COLO668 (cell line): Measurements from ENCODE around the gene IGSF22.
A peak's percentile ranks its signal among the peaks of the same experiment; 100 is the strongest.
"Not testable (repeated sequence)": the region's sequence is repeated elsewhere in the genome, so short reads cannot be mapped to it uniquely, and the experiment has no call there.

Experiments used
- DNase-seq: peaks from one replicate; lab custom pipeline; 2025; ENCODE audit not compliant: unreplicated experiment; lab: John Stamatoyannopoulos, UW

IGSF22 gene

DNA sequence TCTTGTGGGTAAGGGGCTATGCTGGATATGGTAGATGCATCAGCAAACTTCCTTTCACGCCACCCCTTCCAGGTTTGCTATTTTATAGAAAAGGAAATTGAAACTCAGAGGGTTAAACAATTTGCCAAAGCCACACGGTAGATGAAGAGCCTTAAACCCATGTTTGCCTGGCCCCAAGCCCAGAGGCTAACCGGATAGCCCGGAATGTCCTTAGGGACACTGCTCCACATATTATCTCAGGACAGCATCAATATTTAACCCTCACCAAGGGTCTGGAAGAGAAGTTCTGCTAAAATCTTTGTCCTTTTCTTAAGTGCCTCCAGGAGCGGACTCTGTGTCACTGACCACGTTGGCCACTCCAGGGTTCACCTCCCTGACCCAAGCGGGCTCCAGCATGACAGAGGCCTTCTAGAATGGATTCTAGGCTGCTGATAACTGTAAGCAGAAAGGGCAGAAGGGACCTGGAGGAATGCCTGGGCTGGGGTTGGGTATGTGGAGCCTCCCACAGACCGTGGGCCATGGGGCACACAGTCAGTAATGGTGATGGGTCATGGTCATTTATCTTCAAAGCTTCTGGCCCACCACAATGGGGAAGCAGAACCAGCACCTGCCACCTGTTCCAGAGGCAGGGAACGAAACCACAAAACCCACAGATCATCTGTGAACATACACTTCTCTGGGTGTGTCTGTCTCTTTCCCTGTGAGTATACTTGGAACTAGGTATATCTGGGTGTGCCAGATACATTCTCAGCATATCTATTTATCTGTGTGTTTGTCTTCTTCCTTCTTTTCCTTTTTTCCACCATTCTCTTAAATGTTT is 32.8 kb downstream of the IGSF22 start:
- no peak for DNase-seq

DNA sequence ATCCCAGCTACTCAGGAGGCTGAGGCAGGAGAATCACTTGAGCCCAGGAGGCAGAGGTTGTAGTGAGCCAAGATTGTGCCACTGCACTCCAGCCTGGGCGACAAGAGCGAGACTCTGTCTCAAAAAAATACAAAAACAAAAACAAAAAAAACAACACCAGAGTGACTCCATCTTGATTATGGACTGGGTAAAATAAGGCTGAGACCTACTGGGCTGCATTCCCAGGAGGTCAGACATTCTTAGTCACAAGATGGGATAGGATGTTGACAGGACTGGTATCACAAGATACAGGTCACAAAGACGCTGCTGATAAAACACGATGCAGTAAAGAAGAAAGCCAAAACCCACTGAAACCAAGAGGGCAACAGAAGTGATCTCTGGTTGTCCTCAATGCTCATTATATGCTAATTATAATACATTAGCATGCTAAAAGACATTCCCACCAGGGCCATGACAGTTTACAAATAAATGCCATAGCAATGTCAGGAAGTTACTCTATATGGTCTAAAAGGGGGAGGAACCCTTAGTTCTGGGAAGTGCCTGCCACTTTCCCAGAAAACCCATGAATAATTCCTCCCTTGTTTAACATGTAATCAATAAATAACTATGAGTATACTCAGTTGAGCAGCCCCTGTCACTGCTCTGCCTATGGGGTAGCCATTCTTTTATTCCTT is 34.4 kb downstream of the IGSF22 start:
- not testable (repeated sequence) for DNase-seq

- DNase-seq, result no peak
These were observed 41.7 kb downstream of the IGSF22 start for GRCh38 chr11:18684267-18684666.

DNA sequence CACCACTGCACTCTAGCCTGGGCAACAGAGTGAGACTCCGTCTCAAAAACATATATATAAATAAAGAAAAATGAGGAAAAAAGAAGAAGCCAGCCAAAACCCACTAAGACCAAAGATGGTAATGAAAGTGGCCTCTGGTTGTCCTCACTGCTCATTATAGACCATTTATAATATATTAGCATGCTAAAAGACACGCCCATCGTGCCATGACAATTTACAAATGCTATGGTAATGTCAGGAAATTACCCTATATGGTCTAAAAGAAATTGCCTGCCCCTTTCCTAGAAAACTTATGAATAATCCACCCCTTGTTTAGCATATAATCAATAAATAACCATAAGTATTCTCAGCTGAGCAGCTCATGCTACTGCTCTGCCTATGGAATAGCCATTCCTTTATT is 43.5 kb downstream of the IGSF22 start:
- DNase-seq, result no peak

DNA sequence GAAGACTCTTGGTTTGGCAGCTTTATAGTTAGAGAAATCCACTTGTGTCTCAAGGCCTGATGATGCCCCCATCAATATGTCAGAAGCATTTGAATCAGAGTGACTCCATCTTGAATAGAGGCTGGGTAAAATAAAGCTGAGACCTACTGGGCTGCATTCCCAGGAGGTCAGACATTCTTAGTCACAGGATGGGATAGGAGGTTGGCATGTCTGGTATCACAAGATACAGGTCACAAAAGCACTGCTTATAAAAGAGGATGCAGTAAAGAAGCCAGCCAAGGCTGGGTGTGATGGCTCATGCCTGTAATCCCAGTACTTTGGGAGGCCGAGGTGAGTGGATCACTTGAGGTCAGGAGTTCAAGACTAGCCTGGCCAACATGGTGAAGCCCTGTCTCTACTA is 44.0 kb downstream of the IGSF22 start:
- not testable (repeated sequence) for DNase-seq

DNA sequence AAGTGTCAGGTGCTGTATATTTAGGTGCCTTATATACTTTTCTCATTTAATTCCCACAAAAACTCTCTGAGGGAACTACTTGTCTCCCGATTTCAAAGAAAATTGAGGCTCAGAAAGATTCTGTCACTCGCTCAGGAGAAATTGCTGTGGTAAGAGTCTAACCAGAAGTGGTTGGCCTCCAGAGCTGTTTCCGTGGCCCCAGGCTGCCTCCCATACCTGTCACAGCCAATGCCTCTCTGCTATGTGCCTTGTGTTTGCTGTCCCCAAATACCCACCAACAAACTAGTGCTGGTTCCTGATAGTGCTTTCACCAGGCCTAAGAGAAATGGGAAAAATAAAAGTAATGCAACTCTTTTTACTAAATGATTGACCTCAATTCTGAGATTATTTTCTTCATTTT is 48.4 kb downstream of the IGSF22 start:
- DNase-seq, result no peak

DNA sequence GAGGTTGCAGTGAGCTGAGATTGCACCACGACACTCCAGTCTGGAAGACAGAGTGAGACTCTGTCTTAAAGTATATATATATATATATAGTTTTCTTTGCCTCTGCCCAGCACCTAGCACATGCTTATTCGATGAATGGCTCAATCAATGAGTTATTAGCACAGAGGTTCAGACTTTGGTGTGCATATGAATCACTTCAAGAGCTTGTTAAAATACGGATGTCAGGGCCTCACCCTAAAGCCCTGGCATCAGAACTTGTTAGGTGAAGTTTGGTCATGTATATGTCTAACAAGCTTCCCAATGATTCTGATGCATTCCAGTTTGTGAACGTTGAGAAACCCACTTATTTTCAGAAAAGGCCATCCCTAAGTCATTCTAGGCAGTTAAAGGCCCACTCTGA is 49.2 kb downstream of the IGSF22 start:
- DNase-seq, result no peak

DNA sequence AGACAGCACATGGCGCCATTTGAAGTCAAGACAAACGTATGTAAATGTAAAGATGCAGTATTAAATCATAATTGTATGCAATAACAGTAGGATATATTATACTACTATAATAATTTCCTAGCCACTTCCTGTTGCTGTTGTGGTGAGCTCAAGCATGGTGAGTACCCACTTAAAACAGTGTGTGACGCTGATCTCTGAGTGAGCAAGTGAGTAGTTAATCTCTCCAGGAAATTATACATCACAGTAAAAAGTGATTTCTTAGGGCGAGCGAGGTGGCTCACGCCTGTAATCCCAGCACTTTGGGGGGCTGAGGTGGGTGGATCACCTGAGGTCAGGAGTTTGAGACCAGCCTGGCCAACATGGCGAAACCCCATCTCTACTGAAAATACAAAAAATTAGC is 53.8 kb downstream of the IGSF22 start:
- DNase-seq, result not testable (repeated sequence)

- no peak for DNase-seq
These were observed 54.7 kb downstream of the IGSF22 start for GRCh38 chr11:18671246-18671645.

GRCh38 chr11:18669711-18670110 is 56.3 kb downstream of the IGSF22 start:
- peak; percentile 22 for DNase-seq

GRCh38 chr11:18669219-18669596 is 56.8 kb downstream of the IGSF22 start:
- no peak for DNase-seq

GRCh38 chr11:18668131-18668530 is 57.9 kb downstream of the IGSF22 start:
- no peak for DNase-seq

GRCh38 chr11:18665353-18665872 is 60.6 kb downstream of the IGSF22 start:
- DNase-seq, result not testable (repeated sequence)

DNA sequence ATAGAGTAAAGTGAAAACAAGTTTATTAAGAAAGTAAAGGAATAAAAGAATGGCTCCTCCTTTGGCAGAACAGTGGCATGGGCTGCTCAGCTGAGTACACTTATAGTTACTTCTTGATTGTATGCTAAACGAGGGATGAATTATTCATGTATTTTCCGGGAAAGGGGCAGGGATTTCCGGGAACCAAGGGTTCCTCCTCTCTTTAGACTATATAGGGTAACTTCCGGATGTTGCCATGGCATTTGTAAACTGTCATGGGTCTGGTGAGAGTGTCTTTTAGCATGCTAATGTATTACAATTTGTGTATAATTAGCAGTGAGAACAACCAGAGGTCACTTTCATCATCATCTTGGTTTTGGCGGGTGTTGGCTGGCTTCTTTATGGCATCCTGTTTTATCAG is 68.3 kb downstream of the IGSF22 start:
- DNase-seq, result no peak
